ENCODE results near the gene EEA1. TPM values are rescaled to one million over a fixed set of nuclear protein-coding genes. Genes with fewer than 3 reads are reported as not detected.

The EEA1 gene
- total RNA-seq, 6 donors from 2014 or later = 10.2 to 33.5 (median 22.8) TPM

DNA sequence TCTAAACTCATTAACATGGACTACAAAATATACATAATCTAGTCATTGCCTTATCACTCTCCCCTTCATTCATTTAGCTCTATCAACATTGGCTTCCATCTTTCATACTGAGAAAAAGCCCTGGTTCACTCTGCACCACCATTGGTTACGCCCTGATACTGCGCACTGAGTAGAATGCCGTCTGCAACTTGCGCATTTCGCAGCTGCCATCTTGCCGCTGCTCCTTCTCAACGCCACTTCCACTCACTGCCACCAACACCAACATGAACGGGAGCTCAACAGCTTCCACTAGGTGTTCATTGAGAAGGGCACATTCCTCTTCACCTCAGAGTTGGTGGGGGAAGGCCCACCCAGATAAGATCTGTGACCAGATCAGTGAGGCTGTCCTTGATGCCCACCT is 71.3 kb downstream of the EEA1 start:
- H3K4me3 ChIP-seq = no peak overlapping the region
- ATAC-seq (ENCODE audit: low FRiP score in 2 of 2) (no peak), DNase-seq (no peak)
- H3K27ac ChIP-seq = no peak overlapping the region
- no peaks in the 10 kb centered on the region for H3K27me3 ChIP-seq
- no peaks in the 10 kb centered on the region for H3K4me1 ChIP-seq
- H3K36me3 ChIP-seq = peaks cover 0 to 24% (median 1%) of the 10 kb centered on the region in 4 donors
- no peak for TF ChIP-seq POLR2A (IDR thresholded peaks at IDR 0.05)
- no peak for TF ChIP-seq EP300 (IDR thresholded peaks at IDR 0.05)
- TF ChIP-seq, protein P1, sequence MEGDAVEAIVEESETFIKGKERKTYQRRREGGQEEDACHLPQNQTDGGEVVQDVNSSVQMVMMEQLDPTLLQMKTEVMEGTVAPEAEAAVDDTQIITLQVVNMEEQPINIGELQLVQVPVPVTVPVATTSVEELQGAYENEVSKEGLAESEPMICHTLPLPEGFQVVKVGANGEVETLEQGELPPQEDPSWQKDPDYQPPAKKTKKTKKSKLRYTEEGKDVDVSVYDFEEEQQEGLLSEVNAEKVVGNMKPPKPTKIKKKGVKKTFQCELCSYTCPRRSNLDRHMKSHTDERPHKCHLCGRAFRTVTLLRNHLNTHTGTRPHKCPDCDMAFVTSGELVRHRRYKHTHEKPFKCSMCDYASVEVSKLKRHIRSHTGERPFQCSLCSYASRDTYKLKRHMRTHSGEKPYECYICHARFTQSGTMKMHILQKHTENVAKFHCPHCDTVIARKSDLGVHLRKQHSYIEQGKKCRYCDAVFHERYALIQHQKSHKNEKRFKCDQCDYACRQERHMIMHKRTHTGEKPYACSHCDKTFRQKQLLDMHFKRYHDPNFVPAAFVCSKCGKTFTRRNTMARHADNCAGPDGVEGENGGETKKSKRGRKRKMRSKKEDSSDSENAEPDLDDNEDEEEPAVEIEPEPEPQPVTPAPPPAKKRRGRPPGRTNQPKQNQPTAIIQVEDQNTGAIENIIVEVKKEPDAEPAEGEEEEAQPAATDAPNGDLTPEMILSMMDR (IDR thresholded peaks at IDR 0.05) = no peak
- no peak for TF ChIP-seq POLR2AphosphoS5 (IDR thresholded peaks at IDR 0.05)
- 97 to 98% methylated on average over 8 of the region's 8 CpGs for WGBS, 2 donors
- no peaks in the 10 kb centered on the region for H3K9me3 ChIP-seq

DNA sequence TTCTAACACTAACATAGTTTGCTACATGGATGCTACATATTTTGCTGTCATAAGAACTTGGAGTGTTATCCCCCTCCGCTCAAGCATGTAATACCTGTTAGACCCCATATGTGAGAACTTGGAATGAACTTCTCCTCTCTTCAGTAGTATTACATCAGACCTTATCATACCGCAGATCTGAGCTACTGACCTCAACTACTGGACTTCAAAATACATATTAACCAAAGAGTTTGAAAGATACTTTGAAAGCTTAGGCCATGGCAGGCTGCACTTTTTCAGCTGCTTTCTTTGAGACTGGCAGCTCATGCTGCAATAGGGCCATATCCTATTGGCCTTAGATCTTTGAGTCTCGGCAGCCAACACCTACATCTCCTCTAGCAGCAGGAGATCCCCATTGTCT is 74.8 kb downstream of the EEA1 start:
- DNase-seq = no peak
- H3K27me3 ChIP-seq = no peaks in the 10 kb centered on the region
- no peak overlapping the region for H3K27ac ChIP-seq
- peaks cover 0 to 49% (median 4%) of the 10 kb centered on the region in 4 donors for H3K36me3 ChIP-seq
- H3K4me1 ChIP-seq = no peaks in the 10 kb centered on the region
- no peak for ATAC-seq (ENCODE audit: low FRiP score in 2 of 2)
- no peaks in the 10 kb centered on the region for H3K9me3 ChIP-seq
- TF ChIP-seq POLR2A (IDR thresholded peaks at IDR 0.05) (no peak), EP300 (IDR thresholded peaks at IDR 0.05) (no peak), POLR2AphosphoS5 (IDR thresholded peaks at IDR 0.05) (no peak)
- TF ChIP-seq, protein P1 (IDR thresholded peaks at IDR 0.05) = no peak
- H3K4me3 ChIP-seq = no peak overlapping the region
- whole genome bisulfite sequencing, 2 donors = 94 to 95% methylated on average over 3 of the region's 3 CpGs

DNA sequence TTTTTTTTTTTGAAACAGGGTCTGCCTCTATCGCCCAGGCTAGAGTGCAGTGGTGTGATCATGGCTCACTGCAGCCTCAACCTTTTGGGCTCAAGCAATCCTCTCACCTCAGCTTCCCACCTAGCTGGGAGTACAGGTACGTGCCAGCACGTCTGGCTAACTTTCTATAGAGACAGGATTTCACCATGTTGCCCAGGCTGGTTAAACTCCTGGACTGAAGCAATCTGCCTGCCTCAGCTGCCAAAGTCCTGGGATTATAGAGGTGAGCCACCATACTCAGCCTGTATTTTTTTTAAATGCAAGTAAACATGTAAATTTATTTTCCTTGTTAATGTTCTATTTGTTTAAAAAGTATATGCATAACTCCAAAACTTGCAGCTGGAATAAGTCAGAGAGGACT is 80.4 kb downstream of the EEA1 start:
- DNase-seq (no peak), ATAC-seq (ENCODE audit: low FRiP score in 2 of 2) (no peak)
- Histone ChIP-seq H3K27me3 (no peaks in the 10 kb centered on the region), H3K36me3 (peaks cover 0 to 33% (median 3%) of the 10 kb centered on the region in 4 donors), H3K9me3 (no peaks in the 10 kb centered on the region), H3K27ac (no peak overlapping the region), H3K4me3 (no peak overlapping the region), H3K4me1 (peaks cover 0 to 4% (median 0%) of the 10 kb centered on the region in 4 donors)
- TF ChIP-seq, protein P1 (IDR thresholded peaks at IDR 0.05) = no peak
- TF ChIP-seq POLR2AphosphoS5 (IDR thresholded peaks at IDR 0.05) (no peak), POLR2A (IDR thresholded peaks at IDR 0.05) (no peak), EP300 (IDR thresholded peaks at IDR 0.05) (no peak)
- WGBS, 2 donors = 95 to 96% methylated on average over 3 of the region's 3 CpGs

DNA sequence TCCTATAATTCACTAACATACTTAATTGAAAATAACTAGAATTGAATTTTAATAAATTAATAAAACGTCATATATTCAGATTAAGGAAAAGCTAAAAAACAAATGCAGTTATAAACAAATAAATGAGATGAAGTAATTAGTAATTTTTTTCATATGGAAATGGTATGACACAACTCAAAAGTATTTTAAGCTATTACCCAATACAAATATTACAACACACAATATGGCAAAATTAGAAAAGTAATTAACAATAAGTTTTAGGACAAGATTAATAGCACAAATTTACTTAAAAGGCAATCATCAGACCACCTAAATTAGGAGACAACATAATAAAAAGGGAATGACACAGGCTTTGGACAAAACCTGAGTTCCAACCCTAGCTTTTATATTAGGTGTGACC is 81.7 kb downstream of the EEA1 start:
- no peak overlapping the region for H3K27ac ChIP-seq
- H3K4me3 ChIP-seq = no peak overlapping the region
- no peaks in the 10 kb centered on the region for H3K27me3 ChIP-seq
- no peak for TF ChIP-seq POLR2AphosphoS5 (IDR thresholded peaks at IDR 0.05)
- TF ChIP-seq POLR2A (IDR thresholded peaks at IDR 0.05) = no peak
- TF ChIP-seq, protein P1 (IDR thresholded peaks at IDR 0.05) = no peak
- no peak for TF ChIP-seq EP300 (IDR thresholded peaks at IDR 0.05)
- no peaks in the 10 kb centered on the region for H3K9me3 ChIP-seq
- peaks cover 0 to 4% (median 0%) of the 10 kb centered on the region in 4 donors for H3K4me1 ChIP-seq
- DNase-seq (no peak), ATAC-seq (ENCODE audit: low FRiP score in 2 of 2) (no peak)
- WGBS, 2 donors = 88 to 89% methylated on average over 1 of the region's 1 CpG
- H3K36me3 ChIP-seq = peaks cover 0 to 23% (median 3%) of the 10 kb centered on the region in 4 donors

DNA sequence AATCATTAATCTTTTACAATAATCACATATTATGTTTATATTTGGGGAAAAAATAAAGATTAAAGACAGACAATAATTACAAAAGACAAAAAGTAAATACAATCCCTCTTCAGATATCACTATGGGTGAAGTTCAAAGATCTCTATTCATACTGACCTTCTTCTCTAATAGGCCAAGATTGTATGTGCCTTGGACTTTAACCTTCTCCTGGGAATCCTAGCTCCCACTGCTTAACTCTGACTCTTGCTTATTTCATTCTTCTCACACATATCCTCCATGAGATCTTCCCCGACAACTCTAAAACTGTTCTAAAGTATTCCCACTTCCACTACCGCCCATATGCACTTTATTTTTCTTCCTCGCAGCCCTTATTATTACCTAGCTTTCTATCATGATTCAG is 83.8 kb downstream of the EEA1 start:
- Histone ChIP-seq H3K27ac (no peak overlapping the region), H3K36me3 (peaks cover 0 to 12% (median 4%) of the 10 kb centered on the region in 4 donors), H3K27me3 (no peaks in the 10 kb centered on the region), H3K9me3 (no peaks in the 10 kb centered on the region), H3K4me1 (peaks cover 0 to 4% (median 0%) of the 10 kb centered on the region in 4 donors), H3K4me3 (no peak overlapping the region)
- 96 to 99% methylated on average over 3 of the region's 3 CpGs for WGBS, 2 donors
- no peak for ATAC-seq (ENCODE audit: low FRiP score in 2 of 2)
- TF ChIP-seq POLR2A (IDR thresholded peaks at IDR 0.05) (no peak), POLR2AphosphoS5 (IDR thresholded peaks at IDR 0.05) (no peak), EP300 (IDR thresholded peaks at IDR 0.05) (no peak)
- TF ChIP-seq, protein P1 (IDR thresholded peaks at IDR 0.05) = no peak
- no peak for DNase-seq
